ENCODE measurements around the gene S100A13.
"Not testable (repeated sequence)": the region's sequence is repeated elsewhere in the genome, so short reads cannot be mapped to it uniquely, and the experiment has no call there.

The S100A13 gene

DNA sequence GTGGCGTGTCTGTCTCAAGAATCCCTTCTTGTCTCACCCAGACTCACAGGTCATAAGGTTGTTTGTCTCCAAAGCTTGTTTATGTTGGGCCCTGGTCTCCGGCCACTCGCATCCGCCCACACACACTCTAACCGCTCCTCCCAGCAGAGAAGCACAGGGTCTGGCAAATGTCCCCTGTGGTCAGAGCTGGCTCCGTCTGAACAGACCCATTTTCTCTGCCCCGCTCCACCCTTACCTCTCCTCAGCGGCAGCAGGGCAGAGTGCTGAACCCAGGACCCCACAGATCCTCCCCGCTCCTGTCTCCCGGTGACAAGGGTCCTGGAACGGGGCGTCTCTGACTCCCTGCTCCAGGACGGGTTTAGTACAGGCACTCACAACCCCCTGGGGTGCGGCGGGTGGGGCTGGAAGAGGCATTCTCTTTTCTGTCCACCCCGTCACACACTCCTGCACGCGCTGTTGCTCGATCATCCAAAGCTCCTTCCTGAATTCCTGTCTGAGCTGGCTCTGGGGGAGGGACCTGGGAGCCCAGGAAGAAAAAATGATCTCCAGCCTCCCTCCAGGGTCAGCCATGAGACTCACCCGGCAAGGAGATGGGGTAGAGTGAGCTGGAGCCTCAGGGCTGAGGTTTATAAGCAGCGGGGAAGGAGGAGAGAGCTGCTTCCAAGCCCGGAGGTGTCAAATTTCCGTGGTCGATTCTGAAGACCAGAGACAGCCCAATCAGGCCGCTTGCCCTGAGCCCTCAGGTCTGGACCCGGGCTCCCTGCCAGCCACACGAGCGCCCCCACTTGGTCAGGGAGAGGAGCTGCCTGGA is at the start of gene S100A13:
Gene S100A13, minus strand, starts transcription at position 602 of the 811 bp plus-strand sequence. CDS start 1,033 bp downstream, outside the sequence.
- DNase-seq, result no peak
- Mint-ChIP-seq H3K27ac (no peak within 1 kb of the TSS), H3K4me1 (peaks cover 8% of the 10 kb centered on the region), H3K36me3 (no peaks in the 10 kb centered on the region), H3K27me3 (peaks cover 31% of the 10 kb centered on the region), H3K9me3 (no peaks in the 10 kb centered on the region), H3K4me3 (no peak within 1 kb of the TSS)
- CTCF ChIA-PET, result interaction anchor here (0.6 to 4.4 kb wide), 9 partner anchors 9 to 111 kb away, joined by 3 to 24 read pairs (median 6); partner anchors contain the start of genes S100A14 and S100A16

DNA sequence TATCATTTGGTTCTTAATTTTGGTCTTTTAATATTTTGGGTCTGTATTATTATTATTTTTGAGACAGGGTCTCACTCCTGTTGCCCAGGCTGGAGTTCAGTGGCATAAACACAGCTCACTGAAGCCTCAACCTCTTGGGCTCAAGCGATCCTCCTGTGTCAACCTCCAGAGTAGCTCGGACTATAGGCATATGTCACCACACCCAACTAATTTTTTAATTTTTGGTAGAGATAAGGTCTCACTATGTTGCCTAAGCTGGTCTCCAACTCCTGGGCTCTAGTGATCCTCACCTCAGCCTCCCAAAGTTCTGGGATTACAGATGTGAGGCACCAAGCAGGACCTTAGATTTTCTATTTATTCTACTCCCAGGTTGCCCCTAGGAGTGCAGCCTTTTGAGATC is 46.2 kb upstream of the S100A13 start:
- H3K36me3 Mint-ChIP-seq, result peaks cover 19% of the 10 kb centered on the region
- H3K27me3 Mint-ChIP-seq, result peaks cover 15% of the 10 kb centered on the region
- no peak overlapping the region for H3K4me3 Mint-ChIP-seq
- peaks cover 36% of the 10 kb centered on the region for H3K4me1 Mint-ChIP-seq
- H3K9me3 Mint-ChIP-seq, result no peaks in the 10 kb centered on the region
- H3K27ac Mint-ChIP-seq, result no peak overlapping the region
- CTCF ChIA-PET, result interaction anchor here (1.2 to 2.0 kb wide), 3 partner anchors 38 to 313 kb away, joined by 3 to 8 read pairs (median 7); partner anchors contain the start of gene RAB13
- DNase-seq, result no peak

DNA sequence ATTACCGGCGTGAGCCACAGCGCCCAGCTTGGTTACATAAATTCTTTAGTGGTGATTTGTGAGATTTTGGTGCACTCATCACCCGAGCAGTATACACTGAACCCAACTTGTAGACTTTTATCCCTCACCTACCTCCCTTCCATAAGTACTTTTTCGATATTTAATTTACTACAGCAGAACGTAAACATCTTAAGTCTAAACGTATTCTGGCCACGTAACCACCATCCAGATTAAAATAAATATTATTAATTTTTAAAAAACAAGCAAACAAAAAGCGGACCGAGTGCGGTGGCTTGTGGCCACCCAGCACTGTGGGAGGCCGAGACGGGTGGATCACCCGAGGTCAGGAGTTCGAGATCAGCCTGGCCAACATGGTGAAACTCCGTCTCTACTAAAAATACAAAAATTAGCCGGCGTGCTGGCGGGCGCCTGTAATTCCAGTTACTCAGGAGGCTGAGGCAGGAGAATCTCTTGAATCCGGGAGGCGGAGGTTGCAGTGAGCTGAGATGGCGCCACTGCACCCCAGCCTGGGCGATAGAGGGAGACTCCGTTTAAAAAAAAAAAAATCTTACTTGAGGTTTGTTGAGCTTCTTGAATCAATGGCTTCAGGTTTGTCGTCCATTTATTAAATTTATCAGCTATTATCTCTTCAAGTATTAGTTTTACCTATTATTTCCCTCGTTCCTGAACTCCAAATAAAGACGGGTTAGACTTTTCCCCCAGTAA is 44.5 kb upstream of the S100A13 start:
- DNase-seq, result peak; percentile 59
- H3K9me3 Mint-ChIP-seq, H3K27ac Mint-ChIP-seq, H3K27me3 Mint-ChIP-seq, H3K4me3 Mint-ChIP-seq: not testable (repeated sequence)
- Mint-ChIP-seq H3K4me1 (peaks cover 37% of the 10 kb centered on the region), H3K36me3 (peaks cover 36% of the 10 kb centered on the region)
- CTCF ChIA-PET, result interaction anchor here (0.6 to 2.0 kb wide), 9 partner anchors 63 to 320 kb away, joined by 3 to 8 read pairs (median 3); partner anchors contain the start of gene RAB13

DNA sequence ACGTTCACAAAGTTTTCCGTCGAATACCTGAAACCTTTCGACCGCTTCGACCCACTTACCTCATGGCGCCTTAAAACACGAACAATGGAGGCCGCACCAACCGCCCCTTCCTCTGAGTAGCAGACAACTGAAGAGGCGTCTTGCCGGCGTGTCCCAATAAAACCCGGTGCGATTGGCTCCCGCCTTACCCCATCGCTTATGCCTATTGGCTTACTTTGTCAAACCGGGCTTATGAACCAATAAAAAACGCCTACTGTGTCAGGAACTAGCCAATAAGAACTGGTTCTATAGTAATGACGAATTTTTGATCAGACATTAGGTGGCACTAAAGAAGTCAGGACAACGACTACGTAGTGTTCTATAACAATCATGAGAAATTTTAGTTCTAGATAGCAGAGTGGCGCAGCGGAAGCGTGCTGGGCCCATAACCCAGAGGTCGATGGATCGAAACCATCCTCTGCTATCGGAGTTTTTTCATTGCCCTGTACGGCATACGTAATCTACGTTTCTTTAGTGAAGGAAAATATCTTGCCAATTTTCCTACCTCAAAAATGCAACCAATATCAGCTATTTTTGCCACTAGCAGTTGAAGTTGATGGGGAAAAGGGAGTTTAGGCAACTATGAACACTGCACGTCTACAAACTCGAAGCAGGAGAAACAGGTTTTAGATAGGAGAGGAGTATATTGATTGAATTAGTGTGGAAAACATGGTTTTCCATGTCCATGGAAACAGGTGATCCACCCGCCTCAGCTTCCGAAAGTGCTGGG is 43.7 kb upstream of the S100A13 start, which contains the start of gene ILF2:
Gene ILF2, minus strand, starts transcription at position 135 of the 769 bp plus-strand sequence. Its CDS starts 71 bp downstream, at position 64.
- Mint-ChIP-seq H3K4me1 (peaks cover 37% of the 10 kb centered on the region), H3K36me3 (peaks cover 44% of the 10 kb centered on the region), H3K27me3 (no peaks in the 10 kb centered on the region), H3K27ac (no peak within 1 kb of the TSS), H3K9me3 (no peaks in the 10 kb centered on the region), H3K4me3 (no peak within 1 kb of the TSS)
- peak; percentile 99 for DNase-seq
- CTCF ChIA-PET, result interaction anchor here (0.9 to 1.1 kb wide), 2 partner anchors 137 to 321 kb away, joined by 3 read pairs; no protein-coding TSS in a partner anchor

DNA sequence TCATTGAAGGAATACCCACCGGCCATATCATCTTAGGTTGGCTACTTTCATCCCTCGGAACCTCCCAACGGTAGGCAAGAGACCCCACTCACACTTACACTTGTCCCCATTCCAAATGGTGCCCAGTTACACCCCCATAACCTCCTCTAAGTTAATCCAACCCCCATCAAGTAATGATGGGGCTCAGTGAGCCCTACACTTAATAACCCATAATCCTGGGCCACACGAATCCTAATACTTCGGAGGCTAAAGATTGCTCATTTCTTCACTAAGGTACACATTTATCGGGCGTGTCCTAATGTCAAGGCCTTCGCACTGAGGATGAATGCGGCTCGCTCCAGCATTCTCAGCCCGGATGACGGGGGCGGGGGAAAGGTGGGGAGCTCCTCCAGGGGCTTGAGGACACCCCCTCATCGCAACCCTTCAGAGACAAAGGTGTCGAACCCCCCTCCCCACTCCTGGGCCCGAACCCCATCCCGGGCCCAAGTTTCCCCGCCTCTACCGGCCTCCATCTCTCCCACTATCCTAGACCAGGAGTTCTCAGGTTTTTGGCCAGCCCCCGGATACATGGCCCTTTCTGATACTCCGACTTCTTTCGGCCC is 43.1 kb upstream of the S100A13 start:
- peaks cover 51% of the 10 kb centered on the region for H3K36me3 Mint-ChIP-seq
- DNase-seq, result no peak
- H3K27ac Mint-ChIP-seq, result no peak overlapping the region
- H3K9me3 Mint-ChIP-seq, result no peaks in the 10 kb centered on the region
- peaks cover 37% of the 10 kb centered on the region for H3K4me1 Mint-ChIP-seq
- CTCF ChIA-PET, result no interaction called here
- H3K4me3 Mint-ChIP-seq, result no peak overlapping the region
- H3K27me3 Mint-ChIP-seq, result no peaks in the 10 kb centered on the region

DNA sequence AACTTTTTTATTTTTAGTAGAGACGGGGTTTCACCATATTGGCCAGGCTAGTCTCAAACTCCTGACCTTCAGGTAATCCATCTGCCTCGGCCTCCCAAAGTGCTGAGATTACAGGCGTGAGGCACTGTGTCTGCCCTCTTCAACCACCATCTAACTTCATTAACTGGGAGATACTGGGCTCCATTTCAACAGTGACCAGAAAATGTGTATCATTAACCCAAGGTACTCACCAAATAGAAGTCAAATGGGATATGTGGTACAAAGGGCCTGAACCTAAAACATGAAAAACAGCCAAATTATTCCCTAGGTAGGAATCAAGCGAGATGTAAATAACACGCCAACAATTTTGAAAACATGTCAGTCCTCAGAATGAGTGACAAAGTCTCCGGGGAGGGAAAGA is 42.3 kb upstream of the S100A13 start:
- H3K36me3 Mint-ChIP-seq, result peaks cover 57% of the 10 kb centered on the region

DNA sequence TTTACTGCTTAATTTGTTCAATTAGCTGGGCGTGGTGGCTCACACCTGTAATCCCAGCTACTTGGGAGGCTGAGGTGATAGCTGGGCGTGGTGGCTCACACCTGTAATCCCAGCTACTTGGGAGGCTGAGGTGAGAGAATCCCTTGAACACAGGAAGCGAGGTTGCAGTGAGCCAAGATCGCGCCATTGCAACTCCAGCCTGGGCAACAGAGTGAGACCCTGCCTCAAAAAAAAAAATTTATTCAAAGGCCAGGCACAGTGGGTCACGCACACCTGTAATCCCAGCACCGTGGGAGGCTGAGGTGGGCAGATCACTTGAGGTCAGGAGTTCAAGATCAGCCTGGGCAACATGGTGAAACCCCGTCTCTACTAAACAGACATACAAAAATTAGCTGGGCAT is 41.4 kb upstream of the S100A13 start:
- not testable (repeated sequence) for H3K9me3 Mint-ChIP-seq, H3K4me3 Mint-ChIP-seq, DNase-seq, H3K27ac Mint-ChIP-seq, H3K27me3 Mint-ChIP-seq
- CTCF ChIA-PET, result interaction anchor here (0.8 to 2.2 kb wide), 2 partner anchors 9 to 158 kb away, joined by 3 to 6 read pairs; no protein-coding TSS in a partner anchor
- Mint-ChIP-seq H3K4me1 (peaks cover 37% of the 10 kb centered on the region), H3K36me3 (peaks cover 63% of the 10 kb centered on the region)

More for the DNA sequence above, 42.3 kb upstream of the S100A13 start:
- H3K27me3 Mint-ChIP-seq, result no peaks in the 10 kb centered on the region
- H3K4me3 Mint-ChIP-seq, result no peak overlapping the region
- peaks cover 37% of the 10 kb centered on the region for H3K4me1 Mint-ChIP-seq
- peak overlapping the region; percentile 14 for H3K27ac Mint-ChIP-seq
- H3K9me3 Mint-ChIP-seq, result no peaks in the 10 kb centered on the region
- DNase-seq, result no peak
- CTCF ChIA-PET, result interaction anchor here (2.2 kb wide), 1 partner anchor 8 kb away, joined by 6 read pairs; no protein-coding TSS in a partner anchor

DNA sequence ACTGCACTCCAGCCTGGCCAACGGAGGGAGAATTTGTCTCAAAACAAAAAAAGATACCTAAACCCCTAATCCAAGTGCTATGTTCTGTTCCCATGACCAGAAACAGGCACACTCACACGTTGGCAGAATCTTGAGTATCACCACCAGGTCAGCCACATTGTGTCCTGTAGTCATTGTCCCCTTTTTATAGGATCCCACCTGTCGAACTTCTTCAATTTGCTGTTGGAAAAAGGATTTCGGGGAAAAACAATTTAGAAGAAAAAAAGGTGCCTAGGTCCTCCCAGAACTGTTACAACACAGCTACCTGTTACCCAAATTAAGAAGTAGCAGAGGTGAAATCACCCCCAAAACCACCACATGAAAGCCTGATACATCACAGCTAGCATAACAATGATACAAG is 40.1 kb upstream of the S100A13 start:
- Mint-ChIP-seq H3K27ac (no peak overlapping the region), H3K4me3 (no peak overlapping the region), H3K27me3 (no peaks in the 10 kb centered on the region), H3K4me1 (peaks cover 35% of the 10 kb centered on the region), H3K36me3 (peaks cover 72% of the 10 kb centered on the region), H3K9me3 (no peaks in the 10 kb centered on the region)
- CTCF ChIA-PET, result interaction anchor here (0.8 to 2.2 kb wide), 4 partner anchors 10 to 230 kb away, joined by 3 to 6 read pairs (median 4); no protein-coding TSS in a partner anchor
- no peak for DNase-seq

DNA sequence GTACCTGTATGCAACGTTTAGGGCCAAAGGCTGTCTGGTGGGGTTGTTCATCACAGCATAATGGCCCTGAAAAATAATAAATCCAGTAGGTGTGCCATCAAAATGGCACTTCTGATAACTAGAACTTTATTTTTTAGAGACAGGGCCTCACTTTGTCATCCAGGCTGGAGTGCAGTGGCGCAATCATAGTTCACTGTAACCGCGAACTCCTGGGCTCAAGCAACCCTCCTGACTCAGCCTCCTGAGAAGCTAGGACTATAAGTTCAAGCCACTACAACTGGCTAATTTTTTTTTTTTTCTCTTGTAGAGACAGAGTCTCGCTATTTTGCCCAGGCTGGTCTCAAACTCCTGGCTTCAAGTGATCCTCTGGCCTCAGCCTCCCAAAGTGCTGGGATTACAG is 35.9 kb upstream of the S100A13 start:
- Mint-ChIP-seq H3K27ac (no peak overlapping the region), H3K4me1 (peaks cover 27% of the 10 kb centered on the region)
- CTCF ChIA-PET, result no interaction called here

DNA sequence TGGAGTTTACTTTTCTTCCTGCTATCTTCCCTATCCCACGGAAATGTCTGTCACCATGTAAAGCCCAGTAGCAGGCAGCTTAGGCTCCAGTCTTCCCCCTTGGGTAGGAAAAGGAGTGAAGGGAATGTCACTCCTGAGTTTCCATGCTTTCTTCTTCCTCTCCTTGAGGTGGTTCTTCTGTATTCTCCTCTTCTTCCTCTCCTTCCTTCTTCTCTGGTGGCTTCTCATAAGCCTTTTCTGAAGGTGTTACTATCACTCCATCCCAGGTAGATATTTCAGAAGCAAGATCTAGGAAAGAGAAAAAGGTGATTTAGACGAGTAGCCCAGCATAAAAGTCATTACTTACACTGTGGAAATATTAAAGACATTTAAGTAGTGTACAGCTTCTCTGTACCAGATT is 35.0 kb upstream of the S100A13 start:
- Mint-ChIP-seq H3K9me3 (no peaks in the 10 kb centered on the region), H3K36me3 (peaks cover 59% of the 10 kb centered on the region), H3K4me3 (no peak overlapping the region), H3K27ac (no peak overlapping the region), H3K27me3 (no peaks in the 10 kb centered on the region), H3K4me1 (peaks cover 20% of the 10 kb centered on the region)
- CTCF ChIA-PET, result interaction anchor here (1.1 kb wide), 1 partner anchor 324 kb away, joined by 3 read pairs; the partner anchor contains the start of gene RAB13
- no peak for DNase-seq

More for the DNA sequence above, 35.9 kb upstream of the S100A13 start:
- Mint-ChIP-seq H3K9me3 (no peaks in the 10 kb centered on the region), H3K27me3 (no peaks in the 10 kb centered on the region), H3K4me3 (no peak overlapping the region), H3K36me3 (peaks cover 69% of the 10 kb centered on the region)
- DNase-seq, result no peak

DNA sequence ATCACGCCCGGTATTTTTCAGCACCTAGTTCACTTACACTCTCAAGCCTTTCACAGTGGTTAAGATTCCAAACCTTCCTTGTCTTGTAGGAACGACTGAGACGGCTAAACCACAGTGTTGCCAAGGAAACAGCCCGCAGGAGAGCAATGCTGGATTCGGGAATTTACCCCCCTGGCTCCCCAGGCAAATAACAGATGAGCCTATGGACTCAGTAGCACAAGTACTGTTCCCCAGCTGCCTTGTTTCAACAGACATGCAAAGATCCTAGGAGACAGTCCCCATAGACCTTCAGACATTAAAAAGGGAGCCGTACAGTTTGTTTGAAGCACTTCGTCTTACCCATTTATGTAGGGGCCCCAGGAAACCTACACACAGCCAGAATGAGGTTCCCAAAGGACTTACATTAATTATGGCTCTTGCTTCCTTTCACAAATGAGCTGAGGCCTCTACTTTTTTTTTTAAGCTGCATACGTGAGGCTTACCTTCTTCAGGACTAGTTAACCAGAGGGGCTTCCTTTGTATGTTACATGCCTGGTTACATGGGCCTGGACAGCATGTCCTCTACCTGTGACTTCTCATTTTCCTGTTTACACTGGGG is 33.9 kb upstream of the S100A13 start:
- no peak for DNase-seq
- Mint-ChIP-seq H3K4me1 (peaks cover 20% of the 10 kb centered on the region), H3K4me3 (no peak overlapping the region), H3K9me3 (no peaks in the 10 kb centered on the region), H3K27ac (no peak overlapping the region), H3K36me3 (peaks cover 49% of the 10 kb centered on the region), H3K27me3 (no peaks in the 10 kb centered on the region)
- CTCF ChIA-PET, result interaction anchor here (1.1 to 1.2 kb wide), 2 partner anchors 128 to 325 kb away, joined by 3 to 4 read pairs; partner anchors contain the start of gene RAB13

DNA sequence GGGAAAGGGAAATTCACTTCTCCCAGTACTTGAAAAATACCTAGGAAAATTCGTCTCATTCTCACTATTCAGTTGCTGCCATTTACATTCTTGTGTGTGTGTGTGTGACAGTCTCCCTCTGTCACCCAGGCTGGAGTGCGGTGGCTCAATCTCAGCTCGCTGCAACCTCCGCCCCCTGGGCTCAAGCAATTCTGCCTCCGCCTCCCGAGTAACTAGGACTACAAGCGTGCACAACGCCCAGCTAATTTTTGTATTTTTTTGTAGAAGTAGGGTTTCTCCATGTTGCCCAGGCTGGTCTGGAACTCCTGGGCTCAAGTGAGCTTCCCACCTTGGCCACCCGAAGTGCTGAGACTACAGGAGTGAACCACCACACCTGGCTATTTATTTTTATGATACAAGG is 32.4 kb upstream of the S100A13 start:
- H3K4me1 Mint-ChIP-seq, result peaks cover 21% of the 10 kb centered on the region
- peaks cover 34% of the 10 kb centered on the region for H3K36me3 Mint-ChIP-seq

DNA sequence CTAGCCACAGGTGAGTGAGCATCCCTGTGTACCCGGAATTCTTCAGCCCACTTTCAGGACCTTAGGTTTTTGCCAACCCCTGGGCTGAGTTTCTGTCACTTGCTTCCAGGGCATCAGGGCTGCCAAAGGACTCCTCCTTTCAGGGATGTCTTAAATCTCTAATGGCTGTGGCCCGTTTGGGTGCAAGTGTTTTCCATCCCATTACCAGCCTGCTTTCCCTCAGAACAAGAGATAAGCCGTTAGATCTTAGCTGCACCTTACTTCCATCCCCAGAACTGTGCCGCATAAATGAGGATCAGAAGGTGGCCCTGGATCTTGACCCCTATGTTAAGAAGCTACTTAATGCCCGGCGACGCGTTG is 31.9 kb upstream of the S100A13 start:
- Mint-ChIP-seq H3K27ac (peak overlapping the region; percentile 91), H3K9me3 (no peaks in the 10 kb centered on the region), H3K36me3 (peaks cover 32% of the 10 kb centered on the region), H3K4me1 (peaks cover 21% of the 10 kb centered on the region), H3K4me3 (peak overlapping the region; percentile 97), H3K27me3 (no peaks in the 10 kb centered on the region)
- no peak for DNase-seq
- CTCF ChIA-PET, result interaction anchor here (0.9 to 2.2 kb wide), 2 partner anchors 148 to 307 kb away, joined by 3 to 9 read pairs; no protein-coding TSS in a partner anchor

More for the DNA sequence above, 32.4 kb upstream of the S100A13 start:
- Mint-ChIP-seq H3K27ac (peak overlapping the region; percentile 42), H3K4me3 (peak overlapping the region; percentile 97), H3K27me3 (no peaks in the 10 kb centered on the region), H3K9me3 (no peaks in the 10 kb centered on the region)
- CTCF ChIA-PET, result interaction anchor here (0.6 to 2.2 kb wide), 4 partner anchors 16 to 307 kb away, joined by 3 to 9 read pairs (median 3); no protein-coding TSS in a partner anchor
- no peak for DNase-seq
